Activated T-helper 9 cell treated with anti-CD3 and anti-CD28 coated beads, Interleukin-2, amount 50 U/mL, for 16 hours (primary cell): Measurements from ENCODE around the gene ZNF865.

Source experiments
- DNase-seq: peaks from one replicate; pipeline ENCODE4 v3.0.0-alpha.2; 2020; ENCODE audit warnings: low read depth

Gene ZNF865

GRCh38 chr19:55605207-55605636 is 225 bp upstream of the ZNF865 start:
- peak; percentile 98 for DNase-seq

DNA sequence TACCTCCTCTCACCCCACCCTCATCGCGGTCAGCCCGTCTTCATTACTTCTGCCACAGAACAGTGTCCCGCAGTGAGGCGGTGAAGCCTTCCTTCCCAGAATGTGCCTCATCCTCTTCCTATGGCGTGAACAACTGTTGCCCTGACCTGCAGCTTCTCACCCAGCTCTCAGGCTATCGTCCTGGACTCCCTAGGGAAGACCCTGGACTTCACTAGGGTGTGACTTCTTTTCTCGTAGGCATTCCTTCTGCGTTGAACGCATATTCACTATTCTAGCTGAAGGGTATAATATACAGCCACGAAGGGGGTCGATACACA is 982 bp downstream of the ZNF865 start:
- DNase-seq: no peak

GRCh38 chr19:55606817-55607216 is 1.4 kb downstream of the ZNF865 start:
- no peak for DNase-seq

DNA sequence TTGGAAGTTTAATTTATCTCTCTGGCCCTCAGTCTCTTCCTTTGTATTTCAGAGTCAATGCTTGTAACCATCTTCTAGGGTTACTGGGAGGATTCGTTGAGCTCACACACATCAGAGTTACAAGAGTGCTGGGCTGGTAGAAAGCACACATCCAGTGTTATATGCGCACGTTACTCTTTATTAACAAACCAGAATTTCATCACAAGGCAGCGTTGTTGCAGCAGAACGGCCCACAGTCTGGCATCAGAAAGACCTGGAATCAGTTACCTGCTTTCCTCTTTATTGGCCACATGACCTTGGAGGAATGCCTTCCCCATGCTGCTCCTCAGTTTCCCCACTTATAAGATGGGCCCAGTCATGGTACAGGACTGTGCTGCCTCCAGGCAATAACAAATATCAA is 3.9 kb downstream of the ZNF865 start:
- DNase-seq: no peak

- DNase-seq: no peak
Observed at GRCh38 chr19:55611300-55611982, 6.0 kb downstream of the ZNF865 start.

- no peak for DNase-seq
Observed at GRCh38 chr19:55611983-55612645, 6.7 kb downstream of the ZNF865 start.

- no peak for DNase-seq
Observed at GRCh38 chr19:55613396-55613795, 7.9 kb downstream of the ZNF865 start.

GRCh38 chr19:55613930-55614710 is 8.7 kb downstream of the ZNF865 start:
- DNase-seq: no peak

DNA sequence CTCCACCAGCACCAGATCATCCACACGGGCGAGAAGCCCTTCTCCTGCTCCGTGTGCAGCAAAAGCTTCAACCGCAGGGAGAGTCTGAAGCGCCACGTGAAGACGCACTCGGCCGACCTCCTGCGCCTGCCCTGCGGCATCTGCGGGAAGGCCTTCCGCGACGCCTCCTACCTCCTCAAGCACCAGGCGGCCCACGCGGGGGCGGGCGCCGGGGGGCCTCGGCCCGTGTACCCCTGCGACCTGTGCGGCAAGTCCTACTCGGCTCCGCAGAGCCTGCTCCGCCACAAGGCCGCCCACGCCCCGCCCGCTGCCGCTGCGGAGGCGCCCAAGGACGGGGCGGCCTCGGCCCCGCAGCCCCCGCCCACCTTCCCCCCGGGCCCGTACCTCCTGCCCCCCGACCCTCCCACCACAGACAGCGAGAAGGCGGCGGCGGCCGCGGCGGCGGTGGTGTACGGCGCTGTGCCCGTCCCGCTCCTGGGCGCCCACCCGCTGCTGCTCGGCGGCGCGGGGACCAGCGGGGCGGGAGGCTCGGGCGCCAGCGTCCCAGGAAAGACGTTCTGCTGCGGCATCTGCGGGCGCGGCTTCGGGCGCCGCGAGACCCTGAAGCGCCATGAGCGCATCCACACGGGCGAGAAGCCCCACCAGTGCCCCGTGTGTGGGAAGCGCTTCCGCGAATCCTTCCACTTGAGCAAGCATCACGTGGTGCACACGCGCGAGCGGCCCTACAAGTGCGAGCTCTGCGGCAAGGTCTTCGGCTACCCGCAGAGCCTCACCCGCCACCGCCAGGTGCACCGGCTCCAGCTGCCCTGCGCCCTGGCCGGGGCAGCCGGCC is 9.5 kb downstream of the ZNF865 start:
- no peak for DNase-seq

DNA sequence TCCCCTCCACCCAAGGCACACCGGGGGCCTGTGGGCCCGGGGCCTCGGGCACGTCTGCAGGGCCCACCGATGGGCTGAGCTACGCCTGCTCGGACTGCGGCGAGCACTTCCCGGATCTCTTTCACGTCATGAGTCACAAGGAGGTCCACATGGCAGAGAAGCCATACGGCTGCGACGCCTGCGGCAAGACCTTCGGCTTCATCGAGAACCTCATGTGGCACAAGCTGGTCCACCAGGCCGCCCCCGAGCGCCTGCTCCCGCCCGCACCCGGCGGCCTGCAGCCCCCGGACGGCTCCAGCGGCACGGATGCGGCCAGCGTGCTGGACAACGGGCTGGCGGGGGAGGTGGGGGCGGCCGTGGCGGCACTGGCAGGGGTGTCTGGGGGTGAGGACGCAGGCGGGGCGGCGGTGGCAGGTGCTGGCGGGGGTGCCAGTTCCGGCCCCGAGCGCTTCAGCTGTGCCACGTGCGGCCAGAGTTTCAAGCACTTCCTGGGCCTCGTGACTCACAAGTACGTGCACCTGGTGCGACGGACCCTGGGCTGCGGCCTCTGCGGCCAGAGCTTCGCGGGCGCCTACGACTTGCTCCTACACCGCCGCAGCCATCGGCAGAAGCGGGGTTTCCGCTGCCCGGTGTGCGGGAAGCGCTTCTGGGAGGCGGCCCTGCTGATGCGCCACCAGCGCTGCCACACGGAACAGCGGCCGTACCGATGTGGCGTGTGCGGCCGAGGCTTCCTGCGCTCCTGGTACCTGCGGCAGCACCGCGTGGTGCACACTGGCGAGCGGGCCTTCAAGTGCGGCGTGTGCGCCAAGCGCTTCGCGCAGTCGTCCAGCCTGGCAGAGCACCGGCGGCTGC is 10.3 kb downstream of the ZNF865 start:
- no peak for DNase-seq

GRCh38 chr19:55616395-55616875 is 11.0 kb downstream of the ZNF865 start:
- no peak for DNase-seq

DNA sequence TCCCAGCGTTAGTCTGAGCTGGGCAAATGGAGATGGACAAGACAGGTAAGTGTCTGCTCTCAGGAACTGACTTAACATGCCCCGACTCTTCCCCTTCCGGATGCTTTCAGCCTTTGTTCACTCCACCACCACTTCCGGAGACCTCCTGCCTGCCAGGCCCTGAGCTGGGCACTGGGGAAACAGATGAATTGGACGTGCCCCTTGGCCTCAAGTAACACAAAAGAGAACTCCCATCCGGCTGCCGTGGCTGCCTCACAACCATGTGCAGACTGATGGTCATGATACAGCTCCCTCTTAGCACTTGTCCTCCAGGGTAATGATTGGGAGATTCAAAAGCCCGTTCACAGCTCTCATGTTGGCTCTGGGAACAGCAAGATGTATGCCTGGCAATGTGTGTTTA is 12.0 kb downstream of the ZNF865 start:
- DNase-seq: no peak

DNA sequence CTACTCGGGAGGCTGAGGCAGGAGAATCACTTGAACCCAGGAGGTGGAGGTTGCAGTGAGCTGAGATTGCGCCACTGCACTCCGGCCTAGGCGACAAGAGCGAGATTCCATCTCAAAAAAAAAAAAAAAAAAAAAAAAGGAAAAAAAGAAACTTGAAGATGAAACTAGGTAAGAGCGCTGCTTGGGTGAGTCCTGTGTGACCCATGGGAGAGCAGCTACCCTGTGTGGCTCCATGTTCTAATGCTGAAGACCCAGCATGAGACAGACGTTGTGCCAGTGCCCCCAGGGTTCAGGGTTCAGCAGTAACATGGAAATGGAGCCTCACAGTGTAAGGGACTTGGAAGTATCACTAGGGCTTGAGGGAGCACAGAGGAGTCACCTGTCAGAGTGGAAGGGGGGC is 13.0 kb downstream of the ZNF865 start:
- DNase-seq: no peak

DNA sequence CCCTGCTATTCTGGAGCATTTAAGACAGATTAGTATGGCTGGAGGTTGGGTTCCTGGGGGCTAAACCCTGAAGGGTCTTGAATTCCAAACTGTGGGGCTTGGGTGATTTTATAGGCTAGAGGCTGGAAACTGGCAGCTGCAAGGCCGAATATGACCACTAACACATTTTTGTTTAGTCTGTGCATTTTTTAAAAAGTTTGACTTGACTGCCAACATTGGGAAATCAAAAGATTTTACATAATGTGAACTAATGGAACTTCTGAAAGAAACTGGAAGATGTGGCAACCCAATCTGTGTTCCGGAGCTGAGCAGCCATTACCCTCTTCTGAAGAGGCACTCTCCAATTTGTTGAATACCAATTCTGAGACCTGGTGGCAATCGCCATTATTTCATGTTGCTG is 13.8 kb downstream of the ZNF865 start:
- DNase-seq: no peak

DNA sequence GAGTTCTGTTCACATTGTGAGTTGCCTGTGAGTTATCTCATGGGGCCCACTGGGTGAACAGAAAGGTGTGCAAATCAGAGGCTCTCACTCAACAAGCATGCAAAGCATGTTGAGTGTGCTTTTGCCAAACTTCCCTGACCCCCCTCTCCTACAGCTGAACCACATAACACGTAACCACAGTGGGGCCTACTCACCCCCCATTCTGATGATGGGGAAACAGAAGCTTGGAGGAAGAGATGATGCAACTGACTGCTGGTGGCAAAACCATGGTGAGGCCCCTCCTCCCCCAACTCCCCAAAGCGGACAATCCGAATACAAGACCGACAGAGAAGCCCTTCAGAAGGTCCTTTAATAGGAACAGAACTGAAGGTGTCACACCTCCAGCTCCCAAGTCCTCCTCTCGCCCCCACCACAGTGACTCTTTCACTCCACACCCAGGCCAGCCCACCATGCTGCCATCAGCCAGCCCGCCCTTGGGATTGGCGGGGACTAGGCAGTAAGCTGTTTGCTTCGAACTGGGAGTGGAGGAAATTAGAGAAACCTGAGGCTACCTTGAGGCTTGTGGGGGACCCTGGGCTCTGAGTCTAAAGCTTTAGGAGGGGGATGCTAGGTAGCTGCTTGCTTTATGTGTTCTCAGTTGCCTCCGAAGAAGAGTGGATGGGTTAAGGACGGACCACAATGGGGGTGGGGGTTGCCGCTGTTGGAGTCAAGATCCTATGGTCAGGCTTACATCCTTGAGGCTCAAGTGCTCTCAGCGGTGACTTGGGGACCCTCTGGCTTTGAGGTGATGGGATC is 15.2 kb downstream of the ZNF865 start:
- DNase-seq: no peak

DNA sequence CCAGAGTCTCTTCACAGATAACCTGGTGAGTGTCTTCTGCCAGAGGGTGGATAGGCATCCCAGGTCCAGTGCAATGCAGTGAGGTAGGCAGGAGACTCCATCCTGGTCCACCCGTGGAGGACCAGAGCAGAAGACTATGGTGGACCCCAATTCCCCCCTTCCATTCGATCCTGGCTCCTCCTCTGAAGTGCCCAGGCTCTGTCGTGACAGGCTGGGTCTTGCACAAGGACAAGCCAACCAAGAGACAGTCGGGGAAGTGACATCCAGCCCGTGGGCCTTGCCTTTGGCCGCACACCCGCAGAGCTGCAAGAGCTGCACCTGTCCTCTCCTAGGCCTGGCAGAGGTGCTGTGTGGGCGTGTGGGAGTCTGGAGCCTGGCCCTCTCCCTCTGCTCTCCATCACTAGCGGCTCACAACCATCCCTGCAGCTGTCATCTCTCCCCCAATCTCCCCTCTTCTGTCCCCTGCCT is 15.8 kb downstream of the ZNF865 start:
- no peak for DNase-seq

GRCh38 chr19:55621673-55622231 is 16.3 kb downstream of the ZNF865 start:
- no peak for DNase-seq

GRCh38 chr19:55622242-55622969 is 17.0 kb downstream of the ZNF865 start:
- DNase-seq: no peak

DNA sequence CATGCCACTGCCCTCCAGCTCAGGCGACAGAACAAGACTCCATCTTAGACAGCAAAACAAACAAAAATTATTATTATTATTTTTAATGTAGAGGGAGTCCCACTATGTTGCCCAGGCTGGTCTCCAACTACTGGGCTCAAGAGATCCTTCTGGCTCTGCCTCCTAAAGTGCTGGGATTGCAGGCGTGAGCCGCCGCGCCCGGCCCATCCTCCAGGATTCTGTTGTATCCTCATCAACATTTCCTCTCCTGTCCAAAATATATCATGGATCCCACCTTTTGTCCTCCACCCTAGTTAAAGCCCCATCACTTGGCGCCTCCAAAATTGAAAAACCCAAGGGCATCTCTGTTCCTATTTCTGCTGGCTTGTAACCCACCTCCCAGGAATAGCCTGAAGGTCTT is 17.7 kb downstream of the ZNF865 start:
- DNase-seq: no peak
